Subcutaneous abdominal adipose tissue (tissue), 5 donors: ENCODE data around the gene SCAMP5.

ENCODE experiments used
- H3K27ac ChIP-seq: one replicate; pipeline ENCODE4 v1.7.0; 2013; ENCODE audit warnings: low read depth, mild to moderate bottlenecking, inconsistent platforms, low read length, moderate library complexity
- H3K27me3 ChIP-seq, 5 donors: one replicate each; pipeline ENCODE4 v1.7.0; 2013; ENCODE audit warnings: low read length in 5 of 5, inconsistent platforms in 1 of 5; ENCODE audit not compliant: control insufficient read depth in 5 of 5, insufficient read depth in 4 of 5
- H3K36me3 ChIP-seq, 5 donors: one replicate each; pipeline ENCODE4 v1.7.0; 2013; ENCODE audit warnings: low read length in 5 of 5; ENCODE audit not compliant: control insufficient read depth in 5 of 5, insufficient read depth in 5 of 5
- H3K4me1 ChIP-seq, 5 donors: one replicate each; pipeline ENCODE4 v1.7.0; 2013; ENCODE audit warnings: low read length in 5 of 5, mild to moderate bottlenecking in 3 of 5, moderate library complexity in 1 of 5; ENCODE audit not compliant: control insufficient read depth in 5 of 5, insufficient read depth in 5 of 5
- H3K4me3 ChIP-seq, 5 donors: one replicate each; pipeline ENCODE4 v1.7.0; 2013; ENCODE audit warnings: low read length in 5 of 5, low read depth in 1 of 5
- H3K9ac ChIP-seq, 5 donors: one replicate each; pipeline ENCODE4 v1.7.0; 2013; ENCODE audit warnings: low read length in 5 of 5, mild to moderate bottlenecking in 4 of 5, moderate library complexity in 3 of 5
- H3K9me3 ChIP-seq, 5 donors: one replicate each; pipeline ENCODE4 v1.7.0; 2013; ENCODE audit warnings: low read length in 5 of 5; ENCODE audit not compliant: control insufficient read depth in 5 of 5
- donor health status: healthy.
- donor health status: healthy.
- donor health status: healthy.
- donor health status: healthy.
- donor health status: healthy.

Gene SCAMP5

DNA sequence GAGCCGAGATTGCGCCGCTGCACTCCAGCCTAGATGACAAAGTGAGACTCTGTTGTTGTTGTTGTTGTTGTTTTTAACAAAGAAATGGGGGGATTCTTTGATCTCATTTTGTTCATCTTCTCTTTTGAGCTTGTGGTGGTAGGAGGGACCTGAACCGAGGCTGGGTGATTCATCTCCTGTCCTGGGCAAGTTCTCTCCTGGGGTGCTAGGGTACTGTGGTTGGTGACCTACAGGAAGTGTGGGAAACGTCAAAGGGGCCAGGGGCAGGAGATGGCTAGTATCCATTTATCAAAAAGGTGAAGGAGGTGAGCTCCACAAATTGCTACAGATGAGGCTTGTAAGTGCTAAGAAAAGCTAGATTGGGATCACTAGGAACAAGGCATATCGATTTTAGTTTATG, 42.3 kb downstream of the SCAMP5 start:
- Histone ChIP-seq H3K4me3 (no peak overlapping the region), H3K27me3 (no peaks in the 10 kb centered on the region), H3K9me3 (no peaks in the 10 kb centered on the region), H3K27ac (no peak overlapping the region), H3K4me1 (peaks cover 2 to 32% (median 21%) of the 10 kb centered on the region in 5 donors), H3K36me3 (peaks cover 0 to 3% (median 0%) of the 10 kb centered on the region in 5 donors), H3K9ac (no peak overlapping the region)

DNA sequence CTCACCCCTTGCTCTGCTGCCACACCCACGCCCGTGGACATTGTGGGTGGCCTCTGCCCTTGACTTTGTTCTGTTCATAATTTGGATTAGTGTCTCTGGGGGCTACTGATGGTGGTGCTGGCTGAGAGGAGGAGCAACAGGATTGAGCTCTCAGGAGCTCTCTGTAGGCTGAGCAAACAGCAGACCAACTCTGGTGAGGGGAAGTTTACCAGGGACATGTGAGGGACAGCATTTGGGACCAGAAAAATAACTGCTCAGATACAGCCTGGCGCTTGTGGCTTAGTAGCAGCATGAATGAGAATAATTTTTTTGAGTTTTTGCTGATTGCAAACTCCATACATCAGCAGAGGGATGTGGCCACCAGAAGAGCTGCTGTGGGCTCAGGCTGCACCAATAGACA, 42.9 kb downstream of the SCAMP5 start:
- H3K27ac ChIP-seq: no peak overlapping the region
- H3K9me3 ChIP-seq: no peaks in the 10 kb centered on the region
- H3K36me3 ChIP-seq: peaks cover 0 to 3% (median 0%) of the 10 kb centered on the region in 5 donors
- H3K9ac ChIP-seq: no peak overlapping the region
- no peak overlapping the region for H3K4me3 ChIP-seq
- H3K4me1 ChIP-seq: peaks cover 7 to 32% (median 25%) of the 10 kb centered on the region in 5 donors
- no peaks in the 10 kb centered on the region for H3K27me3 ChIP-seq

GRCh38 chr15:75042730-75043508, 47.6 kb downstream of the SCAMP5 start:
- peak overlapping the region in 4 of 5 donors; percentile 2 to 50 (median 20) for H3K4me3 ChIP-seq

DNA sequence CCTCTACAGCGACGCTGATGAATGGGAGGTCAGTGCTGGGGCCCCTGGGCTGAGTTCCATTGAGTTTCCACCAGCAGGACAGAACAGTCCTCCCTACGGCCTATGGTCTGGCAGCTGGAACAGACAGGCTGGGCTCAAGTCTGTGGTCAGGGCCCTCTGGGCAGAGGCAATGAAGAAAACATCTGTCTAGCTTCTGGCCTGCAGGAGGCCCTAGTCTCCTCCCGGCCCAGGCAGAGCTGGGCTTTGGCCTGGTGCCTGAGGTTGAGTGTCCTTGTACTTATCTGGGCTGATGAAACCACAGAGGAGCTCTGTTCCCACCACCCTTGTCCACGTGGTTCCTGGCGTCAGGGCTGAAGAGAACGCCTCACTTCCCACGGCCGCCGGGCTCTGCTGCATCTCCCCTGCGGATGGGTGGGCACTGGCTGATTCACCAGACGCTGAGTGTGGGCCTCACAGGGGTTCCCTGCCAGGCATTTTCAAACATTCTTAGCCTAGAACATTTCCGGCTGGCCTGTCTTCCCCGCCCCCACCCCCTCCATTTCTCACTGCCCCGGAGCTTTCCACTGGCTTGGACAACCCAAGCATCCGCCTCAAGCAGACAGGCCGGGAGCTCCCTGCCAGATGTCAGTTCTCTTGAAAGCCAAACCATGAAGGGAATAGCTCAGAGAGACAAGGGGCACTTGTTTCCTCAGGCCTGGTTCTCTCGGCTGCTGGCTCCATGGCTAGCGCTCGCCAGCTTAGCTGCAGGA, 48.3 kb downstream of the SCAMP5 start:
- H3K36me3 ChIP-seq: peaks cover 0 to 5% (median 0%) of the 10 kb centered on the region in 5 donors
- no peaks in the 10 kb centered on the region for H3K9me3 ChIP-seq
- H3K4me1 ChIP-seq: peaks cover 42 to 77% (median 68%) of the 10 kb centered on the region in 5 donors
- peak overlapping the region; percentile 14 to 99 (median 62) for H3K9ac ChIP-seq
- H3K27ac ChIP-seq: peak overlapping the region; percentile 97
- peak overlapping the region; percentile 26 to 57 (median 50) for H3K4me3 ChIP-seq
- H3K27me3 ChIP-seq: peaks cover 0 to 10% (median 0%) of the 10 kb centered on the region in 5 donors

More at GRCh38 chr15:75042730-75043508, 47.6 kb downstream of the SCAMP5 start:
- peaks cover 0 to 3% (median 0%) of the 10 kb centered on the region in 5 donors for H3K36me3 ChIP-seq
- H3K9ac ChIP-seq: peak overlapping the region; percentile 14 to 99 (median 62)
- no peaks in the 10 kb centered on the region for H3K9me3 ChIP-seq
- peaks cover 0 to 10% (median 0%) of the 10 kb centered on the region in 5 donors for H3K27me3 ChIP-seq
- H3K27ac ChIP-seq: peak overlapping the region; percentile 97
- peaks cover 42 to 73% (median 61%) of the 10 kb centered on the region in 5 donors for H3K4me1 ChIP-seq

DNA sequence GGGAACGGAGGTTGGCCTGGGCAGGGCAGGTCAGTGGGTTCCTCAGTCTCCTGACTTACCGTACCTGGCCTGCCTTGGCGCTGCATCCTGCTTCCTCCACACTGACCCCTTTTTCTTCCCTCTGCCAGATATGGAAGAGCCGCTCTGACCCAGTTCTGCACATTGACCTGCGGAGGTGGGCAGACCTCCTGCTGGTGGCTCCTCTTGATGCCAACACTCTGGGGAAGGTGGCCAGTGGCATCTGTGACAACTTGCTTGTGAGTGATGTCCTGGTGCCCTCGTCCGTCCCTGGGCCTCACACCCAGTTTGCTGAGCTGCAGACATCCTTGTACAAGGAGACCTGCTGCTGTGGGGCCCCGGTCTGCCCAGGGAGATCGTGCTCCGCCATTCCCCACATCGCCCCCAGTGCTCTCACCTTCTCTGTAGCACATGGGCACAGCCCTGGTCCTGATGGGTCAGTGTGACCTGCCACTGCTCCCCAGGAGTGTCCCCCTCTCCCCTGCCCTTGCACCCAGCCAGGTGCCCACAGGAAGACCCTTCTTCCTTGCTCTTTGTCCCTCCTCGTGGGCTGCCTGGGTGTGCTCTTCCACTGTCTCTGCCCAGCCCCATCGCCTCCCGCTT, 49.0 kb downstream of the SCAMP5 start:
- Histone ChIP-seq H3K9ac (peak overlapping the region; percentile 4 to 99 (median 46)), H3K27ac (peak overlapping the region; percentile 97), H3K27me3 (peaks cover 0 to 10% (median 0%) of the 10 kb centered on the region in 5 donors), H3K36me3 (peaks cover 0 to 9% (median 0%) of the 10 kb centered on the region in 5 donors), H3K9me3 (no peaks in the 10 kb centered on the region), H3K4me3 (peak overlapping the region; percentile 26 to 57 (median 50)), H3K4me1 (peaks cover 46 to 79% (median 70%) of the 10 kb centered on the region in 5 donors)

GRCh38 chr15:75045332-75046015, 50.1 kb downstream of the SCAMP5 start:
- H3K4me1 ChIP-seq: peaks cover 52 to 89% (median 81%) of the 10 kb centered on the region in 5 donors

DNA sequence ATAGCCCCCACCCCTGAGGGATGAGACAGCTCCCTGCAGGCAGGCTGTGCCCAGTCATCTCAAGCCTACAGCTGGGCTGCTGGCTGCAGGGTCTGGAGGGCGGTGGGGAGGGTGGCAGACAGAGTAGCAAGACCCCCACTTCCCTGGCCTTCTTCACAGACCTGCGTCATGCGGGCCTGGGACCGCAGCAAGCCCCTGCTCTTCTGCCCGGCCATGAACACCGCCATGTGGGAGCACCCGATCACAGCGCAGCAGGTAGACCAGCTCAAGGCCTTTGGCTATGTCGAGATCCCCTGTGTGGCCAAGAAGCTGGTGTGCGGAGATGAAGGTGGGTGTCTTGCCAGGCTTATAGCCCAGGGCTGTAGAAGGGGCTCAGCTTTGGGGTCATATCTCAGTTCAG, 53.0 kb downstream of the SCAMP5 start:
- H3K9me3 ChIP-seq: no peaks in the 10 kb centered on the region
- no peak overlapping the region for H3K4me3 ChIP-seq
- peaks cover 0 to 17% (median 0%) of the 10 kb centered on the region in 5 donors for H3K36me3 ChIP-seq
- H3K9ac ChIP-seq: no peak overlapping the region
- no peak overlapping the region for H3K27ac ChIP-seq
- H3K27me3 ChIP-seq: peaks cover 0 to 10% (median 0%) of the 10 kb centered on the region in 5 donors
- H3K4me1 ChIP-seq: peaks cover 46 to 72% (median 72%) of the 10 kb centered on the region in 5 donors

More at GRCh38 chr15:75045332-75046015, 50.1 kb downstream of the SCAMP5 start:
- Histone ChIP-seq H3K27ac (peak overlapping the region; percentile 97), H3K4me3 (no peak overlapping the region), H3K36me3 (peaks cover 0 to 14% (median 0%) of the 10 kb centered on the region in 5 donors), H3K9ac (no peak overlapping the region), H3K9me3 (no peaks in the 10 kb centered on the region), H3K27me3 (peaks cover 0 to 10% (median 0%) of the 10 kb centered on the region in 5 donors)

GRCh38 chr15:75049392-75049791, 54.0 kb downstream of the SCAMP5 start:
- H3K4me1 ChIP-seq: peaks cover 36 to 70% (median 62%) of the 10 kb centered on the region in 5 donors
- H3K9me3 ChIP-seq: no peaks in the 10 kb centered on the region
- H3K27ac ChIP-seq: no peak overlapping the region

DNA sequence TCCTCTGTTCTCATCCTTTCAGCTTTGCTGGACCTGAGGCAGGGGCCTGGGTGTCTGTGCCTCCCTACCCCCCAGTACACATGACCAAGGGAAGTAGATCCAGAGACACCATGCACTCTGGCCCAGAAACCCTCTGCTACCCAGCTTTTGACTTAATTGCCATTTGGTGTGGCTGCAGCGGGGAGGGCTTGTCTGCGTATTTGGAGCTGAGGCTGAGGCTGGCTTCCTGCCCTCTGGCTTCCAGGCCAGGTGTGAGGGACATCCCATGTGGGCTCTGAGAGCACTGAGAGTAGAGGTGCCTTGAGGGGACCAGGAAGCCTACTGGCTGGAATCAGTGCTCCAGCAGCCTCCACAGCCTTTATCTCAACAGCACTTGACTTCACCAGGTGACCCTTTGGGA, 54.9 kb downstream of the SCAMP5 start:
- H3K27me3 ChIP-seq: peaks cover 0 to 5% (median 0%) of the 10 kb centered on the region in 5 donors
- no peaks in the 10 kb centered on the region for H3K9me3 ChIP-seq
- H3K4me1 ChIP-seq: peaks cover 31 to 62% (median 53%) of the 10 kb centered on the region in 5 donors
- H3K9ac ChIP-seq: no peak overlapping the region
- peaks cover 0 to 14% (median 0%) of the 10 kb centered on the region in 5 donors for H3K36me3 ChIP-seq
- no peak overlapping the region for H3K27ac ChIP-seq
- H3K4me3 ChIP-seq: no peak overlapping the region

More at GRCh38 chr15:75049392-75049791, 54.0 kb downstream of the SCAMP5 start:
- peaks cover 0 to 15% (median 0%) of the 10 kb centered on the region in 5 donors for H3K36me3 ChIP-seq
- peaks cover 0 to 5% (median 0%) of the 10 kb centered on the region in 5 donors for H3K27me3 ChIP-seq
- H3K4me3 ChIP-seq: no peak overlapping the region
- H3K9ac ChIP-seq: peak overlapping the region in 1 of 5 donors; percentile 20
